SH-SY5Y (cell line): Measurements from ENCODE around the gene ZNF687.

Source experiments
- GATA2 ChIP-seq: IDR thresholded peaks from 2 replicates; pipeline ENCODE4 v1.6.1; 2011; ENCODE audit warnings: mild to moderate bottlenecking, low read depth, low read length
- GATA3 ChIP-seq: IDR thresholded peaks from 2 replicates; pipeline ENCODE4 v1.6.1; 2011; ENCODE audit warnings: low read depth, mild to moderate bottlenecking, low read length, moderate library complexity

- TF ChIP-seq GATA2 (no peak), GATA3 (no peak)
Observed at GRCh38 chr1:151313501-151313900, 31.4 kb downstream of the ZNF687 start.
